Activated naive CD4-positive, alpha-beta T cell treated with anti-CD3 and anti-CD28 coated beads, Interleukin-2, amount 10 ng/mL, durations not matched to agents 7 days and 5 days (primary cell): ENCODE measurements around the gene TNRC6B.
A peak's percentile ranks its signal among the peaks of the same experiment; 100 is the strongest.
"Not testable (repeated sequence)": the region's sequence is repeated elsewhere in the genome, so short reads cannot be mapped to it uniquely, and the experiment has no call there.

ENCODE experiments used
- CTCF ChIA-PET: fragments of 350-600 bp; sonication (Branson Sonifier 250); formaldehyde crosslinking; loops from one replicate; lab custom pipeline; 2021; ENCODE audit warnings: antibody characterized with exemption; lab: Charles Lee
- DNase-seq: peaks from one replicate; pipeline ENCODE4 v3.0.0-alpha.2; 2020
- H3K27ac Mint-ChIP-seq: one replicate; pipeline ENCODE4 v1.8.0; 2021; ENCODE audit warnings: mild to moderate bottlenecking, moderate library complexity, mixed read lengths
- H3K27me3 Mint-ChIP-seq: one replicate; pipeline ENCODE4 v1.8.0; 2021; ENCODE audit warnings: mild to moderate bottlenecking, mixed read lengths
- H3K36me3 Mint-ChIP-seq: one replicate; pipeline ENCODE4 v1.8.0; 2021; ENCODE audit warnings: mixed read lengths
- H3K4me1 Mint-ChIP-seq: one replicate; pipeline ENCODE4 v1.8.0; 2021; ENCODE audit warnings: mixed read lengths
- H3K4me3 Mint-ChIP-seq: one replicate; pipeline ENCODE4 v1.8.0; 2021; ENCODE audit warnings: mild to moderate bottlenecking, moderate library complexity, mixed read lengths
- H3K9me3 Mint-ChIP-seq: one replicate; pipeline ENCODE4 v1.8.0; 2021; ENCODE audit warnings: mixed read lengths

The TNRC6B gene

DNA sequence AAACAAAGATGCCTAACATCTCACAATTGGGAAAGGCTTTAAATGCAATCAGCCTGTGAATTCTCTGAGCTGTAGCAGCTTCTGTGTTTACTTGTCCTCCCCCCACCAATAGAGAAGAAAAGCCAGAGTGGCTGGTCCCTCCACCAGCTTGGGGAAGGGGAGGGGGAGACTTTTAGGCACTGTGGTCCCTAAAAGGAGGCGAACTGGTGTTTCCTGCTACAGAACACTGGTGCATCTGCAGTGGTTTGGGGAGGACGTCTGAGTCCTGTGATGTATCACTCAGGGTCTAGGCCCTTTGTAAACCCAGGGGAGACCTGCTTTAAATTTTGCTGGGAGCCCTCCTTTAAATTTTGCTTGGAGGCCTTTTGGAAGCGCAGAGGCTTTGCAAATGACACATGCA, 16.9 kb downstream of the TNRC6B start:
- Mint-ChIP-seq H3K36me3 (peaks cover 36% of the 10 kb centered on the region), H3K27me3 (no peaks in the 10 kb centered on the region), H3K27ac (no peak overlapping the region), H3K4me3 (no peak overlapping the region), H3K4me1 (peaks cover 50% of the 10 kb centered on the region), H3K9me3 (no peaks in the 10 kb centered on the region)
- no peak for DNase-seq
- CTCF ChIA-PET = interaction anchor here (1.1 to 4.7 kb wide), 8 partner anchors 8 to 170 kb away, joined by 3 to 23 read pairs (median 6); no protein-coding TSS in a partner anchor

- Mint-ChIP-seq H3K27me3 (no peaks in the 10 kb centered on the region), H3K4me3 (no peak overlapping the region), H3K36me3 (peaks cover 26% of the 10 kb centered on the region), H3K4me1 (peaks cover 43% of the 10 kb centered on the region), H3K9me3 (no peaks in the 10 kb centered on the region), H3K27ac (peak overlapping the region; percentile 50)
- CTCF ChIA-PET = interaction anchor here (2.1 kb wide), 1 partner anchor 151 kb away, joined by 9 read pairs; no protein-coding TSS in a partner anchor
- no peak for DNase-seq
Measured at GRCh38 chr22:40196628-40197360, 19.1 kb downstream of the TNRC6B start.

DNA sequence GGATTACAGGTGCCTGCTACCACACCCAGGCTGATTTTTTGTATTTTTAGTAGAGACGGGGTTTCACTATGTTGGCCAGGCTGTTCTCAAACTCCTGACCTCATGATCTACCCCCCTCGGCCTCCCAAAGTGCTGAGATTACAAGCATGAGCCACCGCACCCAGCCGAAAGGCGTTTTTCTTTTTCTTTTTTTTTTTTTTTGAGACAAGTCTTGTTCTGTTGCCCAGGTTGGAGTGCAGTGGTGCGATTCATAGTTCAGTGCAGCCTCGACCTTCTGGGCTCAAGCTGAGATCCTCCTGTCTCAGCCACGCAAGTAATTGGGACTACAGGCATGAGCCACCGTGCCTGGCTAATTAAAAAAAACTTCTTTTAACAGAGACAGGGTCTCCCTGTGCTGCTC, 19.7 kb downstream of the TNRC6B start:
- H3K9me3 Mint-ChIP-seq, H3K27me3 Mint-ChIP-seq, DNase-seq, H3K4me3 Mint-ChIP-seq, H3K27ac Mint-ChIP-seq: not testable (repeated sequence)
- H3K4me1 Mint-ChIP-seq = peaks cover 47% of the 10 kb centered on the region
- peaks cover 28% of the 10 kb centered on the region for H3K36me3 Mint-ChIP-seq
- CTCF ChIA-PET = interaction anchor here (2.1 kb wide), 1 partner anchor 150 kb away, joined by 9 read pairs; no protein-coding TSS in a partner anchor

- Mint-ChIP-seq H3K4me3 (no peak overlapping the region), H3K27me3 (no peaks in the 10 kb centered on the region), H3K36me3 (peaks cover 35% of the 10 kb centered on the region), H3K27ac (no peak overlapping the region), H3K9me3 (no peaks in the 10 kb centered on the region), H3K4me1 (peaks cover 49% of the 10 kb centered on the region)
- CTCF ChIA-PET = no interaction called here
- no peak for DNase-seq
Measured at GRCh38 chr22:40198733-40199132, 21.0 kb downstream of the TNRC6B start.

DNA sequence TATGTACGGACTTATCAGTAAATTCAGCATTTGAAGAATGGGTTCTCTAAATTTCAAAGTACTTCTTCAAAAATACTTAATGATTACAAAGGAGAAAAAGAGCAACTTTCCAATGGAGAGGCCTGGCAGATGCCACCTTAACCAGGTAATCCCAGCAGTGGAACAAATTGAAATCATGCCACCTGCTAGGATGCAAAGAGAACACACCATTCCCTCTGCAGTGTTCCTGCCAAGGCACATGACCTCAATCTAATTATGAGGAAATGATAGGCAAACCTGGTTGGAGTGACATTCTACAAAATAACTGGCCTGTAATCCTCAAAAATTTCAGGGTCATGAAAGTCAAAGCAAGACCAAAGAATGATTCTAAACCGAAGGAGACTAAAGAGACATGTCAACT, 21.5 kb downstream of the TNRC6B start:
- no peak overlapping the region for H3K27ac Mint-ChIP-seq
- H3K27me3 Mint-ChIP-seq = no peaks in the 10 kb centered on the region
- H3K4me3 Mint-ChIP-seq = no peak overlapping the region
- CTCF ChIA-PET = no interaction called here
- H3K36me3 Mint-ChIP-seq = peaks cover 33% of the 10 kb centered on the region
- peaks cover 50% of the 10 kb centered on the region for H3K4me1 Mint-ChIP-seq
- no peak for DNase-seq
- no peaks in the 10 kb centered on the region for H3K9me3 Mint-ChIP-seq

DNA sequence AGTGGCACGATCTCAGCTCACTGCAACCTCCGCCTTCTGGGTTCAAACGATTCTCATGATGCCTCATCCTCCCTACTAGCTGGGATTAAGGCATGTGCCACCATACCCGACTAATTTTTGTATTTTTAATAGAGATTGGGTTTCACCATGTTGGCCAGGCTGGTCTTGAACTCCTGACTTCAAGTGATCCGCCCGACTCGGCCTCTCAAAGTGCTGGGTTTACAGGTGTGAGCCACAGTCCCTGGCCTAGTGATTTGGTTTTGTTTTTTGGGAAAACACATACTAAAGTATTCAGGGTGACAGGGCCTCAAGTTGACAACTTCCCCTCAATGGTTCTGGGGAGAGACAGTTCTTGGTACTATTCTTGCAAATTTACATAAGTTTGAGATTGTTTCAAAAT, 22.1 kb downstream of the TNRC6B start:
- H3K4me1 Mint-ChIP-seq = peaks cover 52% of the 10 kb centered on the region
- no peaks in the 10 kb centered on the region for H3K27me3 Mint-ChIP-seq
- peaks cover 33% of the 10 kb centered on the region for H3K36me3 Mint-ChIP-seq
- no peak overlapping the region for H3K27ac Mint-ChIP-seq
- no peak overlapping the region for H3K4me3 Mint-ChIP-seq
- H3K9me3 Mint-ChIP-seq = no peaks in the 10 kb centered on the region
- no peak for DNase-seq
- CTCF ChIA-PET = no interaction called here

- no peak overlapping the region for H3K27ac Mint-ChIP-seq
Measured at GRCh38 chr22:40200795-40201530, 23.2 kb downstream of the TNRC6B start.

DNA sequence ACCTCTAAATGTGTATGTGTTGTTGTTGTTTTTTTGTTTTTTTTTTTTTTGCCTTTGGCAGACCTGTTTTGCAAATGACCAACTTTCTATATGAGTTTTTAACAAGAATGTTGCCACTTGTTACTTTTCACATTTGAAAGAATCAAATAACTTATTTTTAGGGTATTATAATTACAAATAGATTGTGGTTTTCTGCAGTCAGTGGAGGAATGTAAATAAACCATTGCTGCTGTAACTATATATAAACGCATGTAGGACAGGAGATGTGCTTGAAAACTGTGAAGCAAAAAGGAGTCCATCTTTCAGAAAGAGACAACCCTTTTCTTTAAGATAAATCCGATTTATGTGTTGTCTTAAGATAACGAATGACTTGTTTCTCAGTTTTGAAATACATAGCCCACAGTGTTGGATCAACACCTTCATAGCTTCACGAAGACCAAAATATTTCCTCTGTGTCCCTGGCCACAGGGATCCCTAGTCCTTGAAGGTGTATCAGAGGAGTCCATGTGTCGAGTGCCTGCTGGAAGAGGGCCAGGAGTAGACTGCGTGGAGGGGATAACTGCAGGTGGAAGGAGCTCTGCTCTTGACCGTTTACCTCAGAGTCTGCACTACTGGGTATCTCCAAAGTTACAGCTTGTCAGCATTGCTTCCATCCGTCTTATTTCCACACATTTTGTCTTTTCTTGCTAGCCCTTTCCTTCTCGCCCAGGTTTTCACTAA, 24.7 kb downstream of the TNRC6B start:
- no peaks in the 10 kb centered on the region for H3K27me3 Mint-ChIP-seq
- CTCF ChIA-PET = interaction anchor here (1.2 to 1.4 kb wide), 2 partner anchors 9 to 145 kb away, joined by 5 read pairs; partner anchors contain the start of gene ADSL
- peaks cover 28% of the 10 kb centered on the region for H3K36me3 Mint-ChIP-seq
- DNase-seq = no peak
- H3K9me3 Mint-ChIP-seq = no peaks in the 10 kb centered on the region
- H3K4me3 Mint-ChIP-seq = no peak overlapping the region
- peak overlapping the region; percentile 89 for H3K27ac Mint-ChIP-seq
- peaks cover 43% of the 10 kb centered on the region for H3K4me1 Mint-ChIP-seq

More at GRCh38 chr22:40200795-40201530, 23.2 kb downstream of the TNRC6B start:
- Mint-ChIP-seq H3K4me3 (no peak overlapping the region), H3K27me3 (no peaks in the 10 kb centered on the region), H3K9me3 (no peaks in the 10 kb centered on the region), H3K4me1 (peaks cover 52% of the 10 kb centered on the region), H3K36me3 (peaks cover 33% of the 10 kb centered on the region)
- DNase-seq = no peak
- CTCF ChIA-PET = no interaction called here

GRCh38 chr22:40203572-40203971, 25.8 kb downstream of the TNRC6B start:
- H3K9me3 Mint-ChIP-seq = no peaks in the 10 kb centered on the region
- CTCF ChIA-PET = interaction anchor here (0.6 to 1.4 kb wide), 2 partner anchors 143 to 167 kb away, joined by 3 to 5 read pairs; partner anchors contain the start of gene ADSL
- DNase-seq = peak; percentile 50
- H3K4me1 Mint-ChIP-seq = peaks cover 47% of the 10 kb centered on the region
- H3K36me3 Mint-ChIP-seq = peaks cover 27% of the 10 kb centered on the region
- H3K27me3 Mint-ChIP-seq = no peaks in the 10 kb centered on the region
- peak overlapping the region; percentile 7 for H3K4me3 Mint-ChIP-seq
- peak overlapping the region; percentile 89 for H3K27ac Mint-ChIP-seq

DNA sequence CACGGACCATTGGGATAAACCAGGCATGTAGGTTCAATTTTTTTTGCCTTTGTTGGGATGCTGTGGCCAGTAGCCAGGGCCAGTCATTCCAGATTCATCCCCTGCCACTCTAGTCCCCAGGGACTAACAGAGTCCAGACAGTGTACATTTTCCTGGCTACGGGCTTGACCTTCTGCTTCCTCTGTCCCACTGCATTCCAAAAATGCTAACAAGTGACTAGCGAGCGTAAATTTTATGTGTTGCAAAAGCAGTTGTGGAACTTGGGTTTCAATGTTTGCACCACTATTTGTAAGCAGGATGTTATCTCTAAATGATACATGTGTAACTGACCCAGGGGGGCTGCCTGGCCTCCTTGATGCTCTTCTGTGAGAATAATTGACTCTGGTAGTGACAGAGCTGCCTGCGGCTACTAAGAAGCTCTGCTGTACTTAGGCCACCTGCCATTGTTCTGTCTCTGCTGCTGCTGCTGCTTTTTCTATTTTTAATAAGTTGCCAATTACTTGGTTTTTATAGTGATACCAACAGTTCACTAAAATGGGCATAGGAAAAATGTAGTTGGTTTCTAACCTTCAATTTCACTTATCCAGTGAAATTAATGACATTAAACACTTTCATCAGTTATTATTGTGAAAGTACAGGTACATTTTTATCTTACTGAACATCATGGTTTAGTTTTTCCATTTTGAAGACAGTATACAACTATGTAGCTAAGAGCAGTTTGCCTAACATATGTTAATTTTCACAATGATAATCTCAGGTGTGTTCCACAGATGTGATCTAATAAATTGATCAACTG, 26.8 kb downstream of the TNRC6B start:
- no peak for DNase-seq
- peaks cover 48% of the 10 kb centered on the region for H3K4me1 Mint-ChIP-seq
- no peak overlapping the region for H3K4me3 Mint-ChIP-seq
- H3K27ac Mint-ChIP-seq = peak overlapping the region; percentile 89
- no peaks in the 10 kb centered on the region for H3K9me3 Mint-ChIP-seq
- peaks cover 19% of the 10 kb centered on the region for H3K36me3 Mint-ChIP-seq
- CTCF ChIA-PET = no interaction called here
- no peaks in the 10 kb centered on the region for H3K27me3 Mint-ChIP-seq

DNA sequence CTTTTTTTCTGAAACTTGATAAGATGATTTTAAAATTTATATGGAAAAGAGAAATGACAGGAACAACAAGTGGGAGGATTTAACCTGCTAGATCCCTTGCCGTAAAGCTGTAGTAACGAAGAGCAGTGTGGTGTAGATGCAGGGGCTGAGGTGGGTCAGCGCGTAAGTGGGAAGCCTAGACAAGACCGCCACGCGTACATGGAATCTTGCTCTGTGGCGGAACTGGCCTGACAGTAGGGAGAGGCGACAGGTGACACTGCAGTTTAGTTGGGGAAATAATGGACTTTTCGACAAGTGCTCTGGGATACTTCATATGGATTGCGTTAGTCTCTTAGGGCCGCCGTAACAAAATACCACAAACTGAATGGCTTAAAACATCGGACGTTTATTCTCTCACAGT, 28.8 kb downstream of the TNRC6B start:
- Mint-ChIP-seq H3K36me3 (peaks cover 19% of the 10 kb centered on the region), H3K27ac (no peak overlapping the region), H3K27me3 (no peaks in the 10 kb centered on the region), H3K9me3 (no peaks in the 10 kb centered on the region), H3K4me1 (peaks cover 66% of the 10 kb centered on the region), H3K4me3 (no peak overlapping the region)
- CTCF ChIA-PET = interaction anchor here (1.0 kb wide), 1 partner anchor 12 kb away, joined by 4 read pairs; no protein-coding TSS in a partner anchor
- no peak for DNase-seq

DNA sequence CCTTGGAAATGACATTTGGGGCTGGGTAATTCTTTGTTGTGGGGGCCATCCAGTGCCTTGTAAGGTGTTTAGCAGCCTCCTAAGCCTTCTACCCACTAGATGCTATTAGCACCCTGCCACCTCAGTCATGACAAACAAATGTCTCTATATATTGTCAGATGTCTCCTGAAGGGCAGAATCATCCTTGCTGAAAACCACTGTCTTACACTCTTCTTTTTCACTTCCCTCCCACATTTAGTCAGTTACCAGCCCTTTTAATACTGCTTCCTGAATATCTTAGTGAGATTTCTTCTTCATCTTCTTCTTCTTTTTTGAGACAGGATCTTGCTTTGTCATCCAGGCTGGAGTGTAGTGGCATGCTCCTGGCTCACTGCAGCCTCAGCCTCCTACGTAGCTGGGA, 33.1 kb downstream of the TNRC6B start:
- DNase-seq = no peak
- H3K4me1 Mint-ChIP-seq = peaks cover 68% of the 10 kb centered on the region
- H3K27me3 Mint-ChIP-seq = no peaks in the 10 kb centered on the region
- peaks cover 27% of the 10 kb centered on the region for H3K36me3 Mint-ChIP-seq
- peak overlapping the region; percentile 64 for H3K27ac Mint-ChIP-seq
- CTCF ChIA-PET = interaction anchor here (1.1 kb wide), 1 partner anchor 173 kb away, joined by 3 read pairs; no protein-coding TSS in a partner anchor
- H3K9me3 Mint-ChIP-seq = no peaks in the 10 kb centered on the region
- H3K4me3 Mint-ChIP-seq = no peak overlapping the region

GRCh38 chr22:40211476-40212054, 33.8 kb downstream of the TNRC6B start:
- Mint-ChIP-seq H3K27me3 (no peaks in the 10 kb centered on the region), H3K4me1 (peaks cover 76% of the 10 kb centered on the region), H3K36me3 (peaks cover 31% of the 10 kb centered on the region), H3K4me3 (no peak overlapping the region), H3K9me3 (no peaks in the 10 kb centered on the region), H3K27ac (peak overlapping the region; percentile 46)
- CTCF ChIA-PET = no interaction called here
- DNase-seq = no peak
